Osteocyte (in vitro differentiated cells): ENCODE results near the gene CYP46A1. TPM values are rescaled to one million over a fixed set of nuclear protein-coding genes. Genes with fewer than 3 reads are reported as not detected.

ENCODE experiments used
- DNase-seq: peaks from one replicate; pipeline ENCODE4 v3.0.0; 2021; ENCODE audit warnings: mixed read lengths; ENCODE audit not compliant: unreplicated experiment; ENCODE audit errors: extremely low spot score
- H3K27ac Mint-ChIP-seq: one replicate; pipeline ENCODE4 v1.8.0; 2021; ENCODE audit warnings: mild to moderate bottlenecking, mixed read lengths; ENCODE audit not compliant: unreplicated experiment
- H3K27me3 Mint-ChIP-seq: one replicate; pipeline ENCODE4 v1.8.0; 2021; ENCODE audit warnings: mixed read lengths; ENCODE audit not compliant: unreplicated experiment
- H3K36me3 Mint-ChIP-seq: one replicate; pipeline ENCODE4 v1.8.0; 2021; ENCODE audit warnings: mixed read lengths; ENCODE audit not compliant: unreplicated experiment
- H3K4me1 Mint-ChIP-seq: one replicate; pipeline ENCODE4 v1.8.0; 2021; ENCODE audit warnings: mixed read lengths; ENCODE audit not compliant: unreplicated experiment
- H3K4me3 Mint-ChIP-seq: one replicate; pipeline ENCODE4 v1.8.0; 2021; ENCODE audit warnings: mild to moderate bottlenecking, moderate library complexity, mixed read lengths; ENCODE audit not compliant: unreplicated experiment
- H3K9me3 Mint-ChIP-seq: one replicate; pipeline ENCODE4 v1.8.0; 2021; ENCODE audit warnings: mixed read lengths; ENCODE audit not compliant: unreplicated experiment
- CTCF ChIP-seq: fragments of 200-600 bp; sonication (generic); IDR thresholded peaks from 2 replicates; pipeline ENCODE4 v1.5.0; 2021; ENCODE audit warnings: antibody characterized with exemption, mild to moderate bottlenecking, moderate library complexity
- total RNA-seq: library from RNA; stranded (reverse); gene quantifications from 2 replicates; pipeline ENCODE4 v1.2.1, GENCODE V29; 2021

The CYP46A1 gene
- total RNA-seq, 1 donor from 2014 or later, result 1.3 TPM

- peaks cover 5% of the 10 kb centered on the region for H3K4me1 Mint-ChIP-seq
- DNase-seq, result no peak
- H3K27me3 Mint-ChIP-seq, result no peaks in the 10 kb centered on the region
- H3K4me3 Mint-ChIP-seq, result no peak overlapping the region
- no peak for TF ChIP-seq CTCF
- no peaks in the 10 kb centered on the region for H3K9me3 Mint-ChIP-seq
- no peak overlapping the region for H3K27ac Mint-ChIP-seq
- no peaks in the 10 kb centered on the region for H3K36me3 Mint-ChIP-seq
These were observed 33.9 kb upstream of the CYP46A1 start for GRCh38 chr14:99650189-99650588.

- Mint-ChIP-seq H3K36me3 (no peaks in the 10 kb centered on the region), H3K27me3 (no peaks in the 10 kb centered on the region), H3K4me3 (no peak overlapping the region), H3K27ac (no peak overlapping the region), H3K9me3 (no peaks in the 10 kb centered on the region), H3K4me1 (peaks cover 1% of the 10 kb centered on the region)
- peak; percentile 84 for DNase-seq
- no peak for TF ChIP-seq CTCF
These were observed 31.9 kb upstream of the CYP46A1 start for GRCh38 chr14:99651953-99652746.

GRCh38 chr14:99654235-99654985 is 29.7 kb upstream of the CYP46A1 start:
- Mint-ChIP-seq H3K4me3 (no peak overlapping the region), H3K36me3 (no peaks in the 10 kb centered on the region), H3K9me3 (no peaks in the 10 kb centered on the region), H3K27me3 (no peaks in the 10 kb centered on the region), H3K4me1 (peaks cover 3% of the 10 kb centered on the region), H3K27ac (no peak overlapping the region)
- no peak for DNase-seq
- TF ChIP-seq CTCF, result no peak

GRCh38 chr14:99655521-99655920 is 28.6 kb upstream of the CYP46A1 start:
- Mint-ChIP-seq H3K9me3 (no peaks in the 10 kb centered on the region), H3K36me3 (no peaks in the 10 kb centered on the region), H3K27ac (no peak overlapping the region), H3K4me3 (no peak overlapping the region), H3K27me3 (no peaks in the 10 kb centered on the region), H3K4me1 (peaks cover 6% of the 10 kb centered on the region)
- no peak for TF ChIP-seq CTCF
- no peak for DNase-seq

- H3K27ac Mint-ChIP-seq, result no peak overlapping the region
- H3K4me1 Mint-ChIP-seq, result peaks cover 12% of the 10 kb centered on the region
- H3K9me3 Mint-ChIP-seq, result no peaks in the 10 kb centered on the region
- no peak for DNase-seq
- H3K36me3 Mint-ChIP-seq, result no peaks in the 10 kb centered on the region
- H3K4me3 Mint-ChIP-seq, result no peak overlapping the region
- no peaks in the 10 kb centered on the region for H3K27me3 Mint-ChIP-seq
- TF ChIP-seq CTCF, result no peak
These were observed 27.9 kb upstream of the CYP46A1 start for GRCh38 chr14:99656171-99656570.
